ENCODE results near the gene LMX1A. TPM values are rescaled to one million over a fixed set of nuclear protein-coding genes. Genes with fewer than 3 reads are reported as not detected.

The LMX1A gene
- total RNA-seq, 1 donor from 2014 or later, result not detected

DNA sequence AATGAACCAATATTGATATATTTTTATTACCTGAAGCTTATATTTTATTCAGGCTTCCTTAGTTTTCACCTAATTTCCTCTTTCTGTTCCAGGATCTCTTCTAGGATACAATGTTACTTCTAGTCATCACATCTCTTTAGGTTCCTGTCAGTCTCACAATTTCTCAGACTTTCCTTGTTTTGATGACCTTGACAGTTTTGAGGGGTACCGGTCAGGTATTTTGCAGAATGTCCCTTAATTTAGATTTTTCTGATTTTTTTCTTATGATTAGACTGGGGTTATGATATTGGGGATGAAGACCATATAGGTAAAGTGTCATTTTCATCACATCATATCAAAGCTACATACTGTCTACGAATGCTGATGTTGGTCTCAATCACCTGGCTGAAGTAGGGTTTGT lies 167.5 kb downstream of the LMX1A start:
- FAIRE-seq, result no peak
- no peak overlapping the region for H3K4me3 ChIP-seq (ENCODE audit: low read depth, low read length)
- H3K36me3 ChIP-seq (ENCODE audit: control insufficient read depth, insufficient read depth, low read length), result no peaks in the 10 kb centered on the region
- DNase-seq (ENCODE audit: low read depth), result no peak
- no peaks in the 10 kb centered on the region for H3K27me3 ChIP-seq (ENCODE audit: control insufficient read depth, insufficient read depth, low read length)
- TF ChIP-seq, protein P1, sequence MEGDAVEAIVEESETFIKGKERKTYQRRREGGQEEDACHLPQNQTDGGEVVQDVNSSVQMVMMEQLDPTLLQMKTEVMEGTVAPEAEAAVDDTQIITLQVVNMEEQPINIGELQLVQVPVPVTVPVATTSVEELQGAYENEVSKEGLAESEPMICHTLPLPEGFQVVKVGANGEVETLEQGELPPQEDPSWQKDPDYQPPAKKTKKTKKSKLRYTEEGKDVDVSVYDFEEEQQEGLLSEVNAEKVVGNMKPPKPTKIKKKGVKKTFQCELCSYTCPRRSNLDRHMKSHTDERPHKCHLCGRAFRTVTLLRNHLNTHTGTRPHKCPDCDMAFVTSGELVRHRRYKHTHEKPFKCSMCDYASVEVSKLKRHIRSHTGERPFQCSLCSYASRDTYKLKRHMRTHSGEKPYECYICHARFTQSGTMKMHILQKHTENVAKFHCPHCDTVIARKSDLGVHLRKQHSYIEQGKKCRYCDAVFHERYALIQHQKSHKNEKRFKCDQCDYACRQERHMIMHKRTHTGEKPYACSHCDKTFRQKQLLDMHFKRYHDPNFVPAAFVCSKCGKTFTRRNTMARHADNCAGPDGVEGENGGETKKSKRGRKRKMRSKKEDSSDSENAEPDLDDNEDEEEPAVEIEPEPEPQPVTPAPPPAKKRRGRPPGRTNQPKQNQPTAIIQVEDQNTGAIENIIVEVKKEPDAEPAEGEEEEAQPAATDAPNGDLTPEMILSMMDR (IDR thresholded peaks at IDR 0.05; ENCODE audit: insufficient read depth, low read length, severe bottlenecking), result no peak

DNA sequence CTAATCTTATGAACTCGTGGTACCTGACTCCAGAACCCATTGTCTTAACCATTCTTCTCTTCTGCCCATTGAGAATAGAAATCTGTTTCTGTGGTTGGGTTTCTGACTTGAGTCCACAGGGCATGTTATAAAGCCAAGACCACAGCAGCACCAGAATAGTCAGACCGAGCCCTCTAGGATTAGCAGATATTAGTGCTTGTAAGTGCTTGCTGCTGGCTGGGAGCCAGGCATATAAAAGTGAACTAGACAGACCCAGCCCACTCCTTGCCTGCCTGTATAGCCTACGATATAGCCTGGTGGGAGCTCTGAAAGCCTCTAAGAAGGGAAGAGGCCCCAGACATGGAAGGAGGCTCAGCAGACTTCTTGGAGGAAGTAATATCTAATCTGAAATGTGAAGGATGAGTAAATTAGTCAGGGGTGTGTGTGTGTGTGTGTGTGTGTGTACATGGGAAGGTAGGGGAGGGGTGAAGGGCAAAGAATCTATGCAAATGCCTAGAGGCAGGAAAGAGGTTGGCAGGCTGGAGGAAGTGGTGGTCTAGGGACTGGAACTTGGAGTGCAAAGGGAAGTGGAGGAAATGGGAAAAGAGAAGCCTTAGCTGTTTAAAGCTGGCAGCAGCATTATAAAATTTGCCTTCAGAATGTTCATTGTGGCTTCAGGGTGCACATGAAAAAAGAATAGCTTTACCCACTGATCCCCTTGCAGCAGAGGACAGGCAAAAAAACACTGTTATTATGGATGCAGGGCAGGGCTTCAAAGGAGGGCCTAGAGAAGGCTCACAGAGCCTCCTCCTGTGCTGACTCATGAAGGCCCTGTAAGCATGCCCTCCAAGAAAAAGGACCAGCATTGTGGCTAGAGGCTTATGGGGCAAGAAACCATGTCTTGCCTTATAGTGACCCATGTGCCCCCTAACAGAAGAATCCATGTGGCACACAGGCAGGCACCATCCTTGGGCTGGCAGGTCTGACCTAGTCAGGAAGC lies 169.2 kb downstream of the LMX1A start:
- TF ChIP-seq, protein P1 (IDR thresholded peaks at IDR 0.05; ENCODE audit: insufficient read depth, low read length, severe bottlenecking), result no peak
- Histone ChIP-seq H3K27me3 (ENCODE audit: control insufficient read depth, insufficient read depth, low read length) (no peaks in the 10 kb centered on the region), H3K4me3 (ENCODE audit: low read depth, low read length) (no peak overlapping the region), H3K36me3 (ENCODE audit: control insufficient read depth, insufficient read depth, low read length) (no peaks in the 10 kb centered on the region)
- FAIRE-seq (no peak), DNase-seq (ENCODE audit: low read depth) (no peak)

DNA sequence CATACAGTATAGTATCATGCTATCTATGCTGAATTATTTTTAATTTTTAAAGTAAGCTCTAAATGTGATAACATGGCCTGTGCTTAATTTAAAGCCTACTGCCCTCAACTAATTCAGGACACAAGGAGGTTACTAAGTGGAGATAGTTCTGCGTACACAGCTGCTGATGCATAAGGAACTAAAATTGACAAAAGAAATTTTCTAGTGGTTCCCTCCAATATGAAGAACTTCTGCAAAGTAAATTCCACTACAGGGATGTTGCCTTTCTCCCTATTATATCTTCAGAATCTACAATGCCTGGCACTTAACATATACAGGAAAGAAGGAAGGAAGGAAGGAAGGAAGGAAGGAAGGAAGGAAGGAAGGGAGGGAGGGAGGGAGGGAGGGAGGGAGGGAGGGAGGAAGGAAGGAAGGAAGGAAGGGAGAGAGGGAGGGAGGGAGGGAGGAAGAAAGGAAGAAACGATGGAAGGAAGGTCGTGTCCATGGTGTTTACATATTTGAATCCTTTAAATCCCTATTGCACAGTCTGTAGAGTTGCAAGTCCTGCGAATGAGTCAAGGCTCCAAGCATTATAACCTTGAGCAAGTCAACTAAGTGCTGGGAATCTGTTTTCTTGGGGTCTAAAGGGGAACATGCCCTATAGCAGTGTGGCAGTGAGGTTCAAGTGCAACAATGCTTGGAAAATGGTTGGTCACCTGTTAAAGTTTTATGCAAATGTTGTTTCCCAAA lies 171.2 kb downstream of the LMX1A start:
- FAIRE-seq, result no peak
- Histone ChIP-seq H3K27me3 (ENCODE audit: control insufficient read depth, insufficient read depth, low read length) (no peaks in the 10 kb centered on the region), H3K36me3 (ENCODE audit: control insufficient read depth, insufficient read depth, low read length) (no peaks in the 10 kb centered on the region), H3K4me3 (ENCODE audit: low read depth, low read length) (no peak overlapping the region)
- TF ChIP-seq, protein P1 (IDR thresholded peaks at IDR 0.05; ENCODE audit: insufficient read depth, low read length, severe bottlenecking), result no peak
- DNase-seq (ENCODE audit: low read depth), result no peak

DNA sequence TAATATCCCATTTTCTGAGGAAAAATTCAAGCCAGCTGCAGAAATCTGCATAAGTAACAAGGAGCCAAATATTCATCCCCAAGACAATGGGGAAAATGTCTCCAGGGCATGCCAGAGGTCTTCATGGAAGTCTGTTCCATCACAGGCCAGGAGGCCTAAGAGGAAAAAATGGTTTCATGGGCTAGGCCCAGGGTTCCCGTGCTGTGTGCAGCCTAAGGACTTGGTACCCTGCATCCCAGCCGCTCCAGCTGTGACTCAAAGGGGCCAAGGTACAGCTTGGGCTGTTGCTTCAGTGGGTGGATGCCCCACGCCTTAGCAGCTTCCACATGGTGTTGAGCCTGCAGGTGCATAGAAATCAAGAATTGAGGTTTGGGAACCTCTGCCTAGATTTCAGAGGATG lies 173.5 kb downstream of the LMX1A start:
- no peak for DNase-seq (ENCODE audit: low read depth)
- no peaks in the 10 kb centered on the region for H3K27me3 ChIP-seq (ENCODE audit: control insufficient read depth, insufficient read depth, low read length)
- H3K4me3 ChIP-seq (ENCODE audit: low read depth, low read length), result no peak overlapping the region
- FAIRE-seq, result no peak
- TF ChIP-seq, protein P1 (IDR thresholded peaks at IDR 0.05; ENCODE audit: insufficient read depth, low read length, severe bottlenecking), result no peak
- H3K36me3 ChIP-seq (ENCODE audit: control insufficient read depth, insufficient read depth, low read length), result no peaks in the 10 kb centered on the region

DNA sequence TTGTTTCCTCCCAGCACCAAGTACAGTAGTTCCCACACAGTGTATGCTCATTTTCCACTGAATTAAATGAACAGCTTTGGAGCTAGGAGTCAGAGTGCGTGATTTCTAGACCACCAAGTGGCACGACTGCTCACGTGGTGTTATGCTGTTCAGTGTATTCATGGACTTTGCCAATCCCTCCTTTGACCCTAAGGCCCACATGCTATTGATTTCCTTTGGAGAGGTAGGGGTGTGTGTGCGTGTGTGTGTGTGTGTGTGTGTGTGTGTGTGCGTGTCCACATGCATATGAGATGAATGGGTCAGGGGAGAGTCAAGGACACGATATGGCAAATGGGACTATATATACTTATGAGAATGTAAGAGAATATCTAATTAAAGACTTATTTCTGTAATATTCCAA lies 177.2 kb downstream of the LMX1A start:
- peak; percentile 13 for FAIRE-seq
- Histone ChIP-seq H3K4me3 (ENCODE audit: low read depth, low read length) (no peak overlapping the region), H3K27me3 (ENCODE audit: control insufficient read depth, insufficient read depth, low read length) (no peaks in the 10 kb centered on the region), H3K36me3 (ENCODE audit: control insufficient read depth, insufficient read depth, low read length) (no peaks in the 10 kb centered on the region)
- TF ChIP-seq, protein P1 (IDR thresholded peaks at IDR 0.05; ENCODE audit: insufficient read depth, low read length, severe bottlenecking), result no peak
- DNase-seq (ENCODE audit: low read depth), result no peak

Data from bronchial epithelial cell (primary cell).